WTC11 (cell line): ENCODE results near the gene PPP1R12A. TPM values are rescaled to one million over a fixed set of nuclear protein-coding genes. Genes with fewer than 3 reads are reported as not detected.

ENCODE experiments used
- ATAC-seq: fragments of 200-7000 bp; cut with Tn5 transposase; 2 replicates; pipeline ENCODE4 v1.10.0; 2021; ENCODE audit warnings: mild to moderate bottlenecking, moderate library complexity
- Bru-seq: library from RNA; stranded (reverse); fragments of 400-500 nt; gene quantifications from one replicate; lab custom pipeline; 2021; lab: Mats Ljungman, UMichigan
- CTCF ChIA-PET: fragments of 300-600 bp; sonication (Branson Sonifier 250); formaldehyde crosslinking; loops from one replicate; lab custom pipeline; 2021; ENCODE audit warnings: antibody characterized with exemption; lab: Charles Lee
- POLR2A ChIA-PET: fragments of 350-600 bp; sonication (Branson Sonifier 250); formaldehyde crosslinking; loops from one replicate; lab custom pipeline; 2021; ENCODE audit warnings: antibody characterized with exemption; lab: Charles Lee
- DNase-seq: peaks from one replicate; pipeline ENCODE4 v3.0.0; 2021; ENCODE audit warnings: low spot score
- H3K27ac Mint-ChIP-seq: 2 replicates; pipeline ENCODE4 v1.8.0; 2021; ENCODE audit warnings: mixed read lengths
- H3K27me3 Mint-ChIP-seq: 2 replicates; pipeline ENCODE4 v1.8.0; 2021; ENCODE audit warnings: low read depth, mild to moderate bottlenecking, moderate library complexity, mixed read lengths
- H3K36me3 Mint-ChIP-seq: 2 replicates; pipeline ENCODE4 v1.8.0; 2021; ENCODE audit warnings: mixed read lengths
- H3K4me1 Mint-ChIP-seq: 2 replicates; pipeline ENCODE4 v1.8.0; 2022; ENCODE audit warnings: mixed read lengths
- H3K4me3 Mint-ChIP-seq: 2 replicates; pipeline ENCODE4 v1.8.0; 2021; ENCODE audit warnings: mild to moderate bottlenecking, moderate library complexity, mixed read lengths
- H3K9me3 Mint-ChIP-seq: 2 replicates; pipeline ENCODE4 v1.8.0; 2021; ENCODE audit warnings: mixed read lengths
- ATF1 ChIP-seq: sonication (generic); formaldehyde crosslinking; IDR thresholded peaks from 2 replicates; pipeline ENCODE4 v1.8.1; 2023; ENCODE audit warnings: mild to moderate bottlenecking, moderate library complexity, missing genetic modification reagents
- ATF6 ChIP-seq: sonication (generic); formaldehyde crosslinking; IDR thresholded peaks from 2 replicates; pipeline ENCODE4 v1.8.1; 2023; ENCODE audit warnings: mild to moderate bottlenecking, missing genetic modification reagents
- CREM ChIP-seq: sonication (generic); formaldehyde crosslinking; IDR thresholded peaks from 2 replicates; pipeline ENCODE4 v1.8.1; 2022; ENCODE audit warnings: mild to moderate bottlenecking, missing genetic modification reagents, moderate library complexity
- E2F4 ChIP-seq: sonication (generic); formaldehyde crosslinking; IDR thresholded peaks from 2 replicates; pipeline ENCODE4 v1.8.1; 2022; ENCODE audit warnings: low read depth, mild to moderate bottlenecking, moderate library complexity, missing genetic modification reagents, borderline replicate concordance
- E2F5 ChIP-seq: sonication (generic); formaldehyde crosslinking; IDR thresholded peaks from 2 replicates; pipeline ENCODE4 v1.8.1; 2022; ENCODE audit warnings: mild to moderate bottlenecking, moderate library complexity, missing genetic modification reagents
- ESRRA ChIP-seq: sonication (generic); formaldehyde crosslinking; IDR thresholded peaks from 2 replicates; pipeline ENCODE4 v1.8.1; 2022; ENCODE audit warnings: mild to moderate bottlenecking, missing genetic modification reagents, borderline replicate concordance
- FOXK1 ChIP-seq: sonication (generic); formaldehyde crosslinking; IDR thresholded peaks from 2 replicates; pipeline ENCODE4 v1.8.0; 2022; ENCODE audit warnings: mild to moderate bottlenecking, moderate library complexity, missing genetic modification reagents
- FOXP1 ChIP-seq: sonication (generic); formaldehyde crosslinking; IDR thresholded peaks from 2 replicates; pipeline ENCODE4 v1.8.0; 2022; ENCODE audit warnings: missing genetic modification reagents, mild to moderate bottlenecking, moderate library complexity, borderline replicate concordance
- GABPB1 ChIP-seq: sonication (generic); formaldehyde crosslinking; IDR thresholded peaks from 2 replicates; pipeline ENCODE4 v1.8.1; 2023; ENCODE audit warnings: mild to moderate bottlenecking, missing genetic modification reagents
- JAZF1 ChIP-seq: fragments of 250-450 bp; sonication (Bioruptor Pico); IDR thresholded peaks from 2 replicates; pipeline ENCODE4 v1.9.0; 2021; ENCODE audit warnings: moderate library complexity, mild to moderate bottlenecking, inconsistent platforms
- JUN ChIP-seq: sonication (generic); formaldehyde crosslinking; IDR thresholded peaks from 2 replicates; pipeline ENCODE4 v1.8.0; 2023; ENCODE audit warnings: mild to moderate bottlenecking, missing genetic modification reagents
- MYBL2 ChIP-seq: sonication (generic); formaldehyde crosslinking; IDR thresholded peaks from 2 replicates; pipeline ENCODE4 v1.8.1; 2023; ENCODE audit warnings: mild to moderate bottlenecking, moderate library complexity, missing genetic modification reagents
- NR1H2 ChIP-seq: sonication (generic); formaldehyde crosslinking; IDR thresholded peaks from 2 replicates; pipeline ENCODE4 v1.9.0; 2021; ENCODE audit warnings: mild to moderate bottlenecking, moderate library complexity, missing genetic modification reagents
- SP1 ChIP-seq: sonication (generic); formaldehyde crosslinking; conservative IDR thresholded peaks from 2 replicates; pipeline ENCODE4 v1.8.1; 2022; ENCODE audit warnings: missing genetic modification reagents
- TEAD1 ChIP-seq: sonication (generic); formaldehyde crosslinking; IDR thresholded peaks from 2 replicates; pipeline ENCODE4 v1.8.0; 2022; ENCODE audit warnings: mild to moderate bottlenecking, missing genetic modification reagents
- TP53 ChIP-seq: sonication (generic); formaldehyde crosslinking; IDR thresholded peaks from 2 replicates; pipeline ENCODE4 v1.8.1; 2023; ENCODE audit warnings: mild to moderate bottlenecking, missing genetic modification reagents
- USF1 ChIP-seq: sonication (generic); formaldehyde crosslinking; IDR thresholded peaks from 2 replicates; pipeline ENCODE4 v1.8.0; 2022; ENCODE audit warnings: mild to moderate bottlenecking, missing genetic modification reagents
- ZNF416 ChIP-seq: fragments of 250-450 bp; sonication (Bioruptor Pico); IDR thresholded peaks from 2 replicates; pipeline ENCODE4 v1.9.0; 2021; ENCODE audit warnings: mild to moderate bottlenecking, inconsistent platforms
- ZNF512 ChIP-seq: sonication (generic); formaldehyde crosslinking; IDR thresholded peaks from 2 replicates; pipeline ENCODE4 v1.8.1; 2022; ENCODE audit warnings: missing genetic modification reagents, borderline replicate concordance
- ZNF671 ChIP-seq: fragments of 250-450 bp; sonication (Bioruptor Pico); IDR thresholded peaks from 2 replicates; pipeline ENCODE4 v1.8.0; 2021; ENCODE audit warnings: mild to moderate bottlenecking
- long read RNA-seq, 3 experiments: library from RNA in 1 of 3; library from capped mRNA in 1 of 3; library from polyadenylated mRNA in 1 of 3; unstranded in 2 of 3; stranded (forward) in 1 of 3; transcript quantifications; one replicate each; pipeline ENCODE4 v2.0.0, GENCODE V29; 2021
- total RNA-seq: library from RNA; stranded (reverse); gene quantifications from 3 replicates; pipeline ENCODE4 v1.2.3, GENCODE V29; 2021
- TF ChIP-seq, protein P1 (sequence below): fragments of 250-450 bp; sonication (Bioruptor Pico); IDR thresholded peaks from 2 replicates; pipeline ENCODE4 v1.9.0; 2021; ENCODE audit warnings: mild to moderate bottlenecking
- TF ChIP-seq, protein P2 (sequence below): fragments of 250-450 bp; sonication (Bioruptor Pico); IDR thresholded peaks from 2 replicates; pipeline ENCODE4 v1.9.0; 2021; ENCODE audit warnings: mild to moderate bottlenecking, borderline replicate concordance
- TF ChIP-seq, protein P3 (sequence below): sonication (generic); formaldehyde crosslinking; IDR thresholded peaks from 2 replicates; pipeline ENCODE4 v1.8.1; 2023; ENCODE audit warnings: mild to moderate bottlenecking, moderate library complexity, missing genetic modification reagents

The PPP1R12A gene
- 74.2 to 83.8 TPM (median 77.0 TPM) in 3 replicates for total RNA-seq
- Bru-seq, nascent RNA = percentile 89 among the genes with signal in this experiment
- long read RNA-seq, experiment 1, full-length matches to known transcripts = 6 of 60 reads
- long read RNA-seq, experiment 1, partial matches to known transcripts = 19 of 60 reads
- long read RNA-seq, experiment 1, other reads (novel, unspliced or antisense) = 35 of 60 reads
- long read RNA-seq, experiment 2, partial matches to known transcripts = 14 of 53 reads
- long read RNA-seq, experiment 2, other reads (novel, unspliced or antisense) = 37 of 53 reads
- long read RNA-seq, experiment 3, partial matches to known transcripts = 28 of 32 reads
- long read RNA-seq, experiment 3, other reads (novel, unspliced or antisense) = 4 of 32 reads

- Mint-ChIP-seq H3K36me3 (no peaks in the 10 kb centered on the region), H3K9me3 (no peaks in the 10 kb centered on the region), H3K27ac (peak within 1 kb of the TSS; percentile 97), H3K4me1 (peaks cover 28% of the 10 kb centered on the region), H3K27me3 (no peaks in the 10 kb centered on the region), H3K4me3 (peak within 1 kb of the TSS; percentile 92)
- ChIA-PET POLR2A (interaction anchor here (0.5 to 2.3 kb wide), 4 partner anchors 30 to 423 kb away, joined by 3 to 9 read pairs (median 4); no protein-coding TSS in a partner anchor), CTCF (interaction anchor here (1.5 kb wide), 1 partner anchor 48 kb away, joined by 3 read pairs; no protein-coding TSS in a partner anchor)
- peak; percentile 97 for DNase-seq
- ATAC-seq = peak; percentile 91
- TF ChIP-seq ZNF671 (CRISPR knock-in tag) (no peak), FOXK1 (CRISPR knock-in tag) (0 out of 2 replicates have a peak, but pooled peaks have one; percentile 32), GABPB1 (CRISPR knock-in tag) (no peak; the same call in 1 of the 2 replicates), TEAD1 (CRISPR knock-in tag) (peak; percentile 65; the same call in 1 of the 2 replicates), ATF1 (CRISPR knock-in tag) (no peak), JUN (CRISPR knock-in tag) (no peak), FOXP1 (CRISPR knock-in tag) (peak; percentile 49; the same call in 1 of the 2 replicates), NR1H2 (CRISPR knock-in tag) (no peak), E2F4 (no peak; the same call in 1 of the 2 replicates), ATF6 (CRISPR knock-in tag) (no peak), USF1 (CRISPR knock-in tag) (no peak), E2F5 (CRISPR knock-in tag) (peak; percentile 93), ZNF416 (CRISPR knock-in tag) (no peak), TP53 (CRISPR knock-in tag) (peak; percentile 67; the same call in 1 of the 2 replicates), SP1 (CRISPR knock-in tag) (no peak; the same call in 1 of the 2 replicates), ESRRA (CRISPR knock-in tag) (no peak), CREM (no peak), MYBL2 (CRISPR knock-in tag) (peak; percentile 59; the same call in 1 of the 2 replicates), JAZF1 (no peak), ZNF512 (no peak)
- TF ChIP-seq, protein P1, sequence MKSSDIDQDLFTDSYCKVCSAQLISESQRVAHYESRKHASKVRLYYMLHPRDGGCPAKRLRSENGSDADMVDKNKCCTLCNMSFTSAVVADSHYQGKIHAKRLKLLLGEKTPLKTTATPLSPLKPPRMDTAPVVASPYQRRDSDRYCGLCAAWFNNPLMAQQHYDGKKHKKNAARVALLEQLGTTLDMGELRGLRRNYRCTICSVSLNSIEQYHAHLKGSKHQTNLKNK (CRISPR knock-in tag) = no peak
- TF ChIP-seq, protein P2, sequence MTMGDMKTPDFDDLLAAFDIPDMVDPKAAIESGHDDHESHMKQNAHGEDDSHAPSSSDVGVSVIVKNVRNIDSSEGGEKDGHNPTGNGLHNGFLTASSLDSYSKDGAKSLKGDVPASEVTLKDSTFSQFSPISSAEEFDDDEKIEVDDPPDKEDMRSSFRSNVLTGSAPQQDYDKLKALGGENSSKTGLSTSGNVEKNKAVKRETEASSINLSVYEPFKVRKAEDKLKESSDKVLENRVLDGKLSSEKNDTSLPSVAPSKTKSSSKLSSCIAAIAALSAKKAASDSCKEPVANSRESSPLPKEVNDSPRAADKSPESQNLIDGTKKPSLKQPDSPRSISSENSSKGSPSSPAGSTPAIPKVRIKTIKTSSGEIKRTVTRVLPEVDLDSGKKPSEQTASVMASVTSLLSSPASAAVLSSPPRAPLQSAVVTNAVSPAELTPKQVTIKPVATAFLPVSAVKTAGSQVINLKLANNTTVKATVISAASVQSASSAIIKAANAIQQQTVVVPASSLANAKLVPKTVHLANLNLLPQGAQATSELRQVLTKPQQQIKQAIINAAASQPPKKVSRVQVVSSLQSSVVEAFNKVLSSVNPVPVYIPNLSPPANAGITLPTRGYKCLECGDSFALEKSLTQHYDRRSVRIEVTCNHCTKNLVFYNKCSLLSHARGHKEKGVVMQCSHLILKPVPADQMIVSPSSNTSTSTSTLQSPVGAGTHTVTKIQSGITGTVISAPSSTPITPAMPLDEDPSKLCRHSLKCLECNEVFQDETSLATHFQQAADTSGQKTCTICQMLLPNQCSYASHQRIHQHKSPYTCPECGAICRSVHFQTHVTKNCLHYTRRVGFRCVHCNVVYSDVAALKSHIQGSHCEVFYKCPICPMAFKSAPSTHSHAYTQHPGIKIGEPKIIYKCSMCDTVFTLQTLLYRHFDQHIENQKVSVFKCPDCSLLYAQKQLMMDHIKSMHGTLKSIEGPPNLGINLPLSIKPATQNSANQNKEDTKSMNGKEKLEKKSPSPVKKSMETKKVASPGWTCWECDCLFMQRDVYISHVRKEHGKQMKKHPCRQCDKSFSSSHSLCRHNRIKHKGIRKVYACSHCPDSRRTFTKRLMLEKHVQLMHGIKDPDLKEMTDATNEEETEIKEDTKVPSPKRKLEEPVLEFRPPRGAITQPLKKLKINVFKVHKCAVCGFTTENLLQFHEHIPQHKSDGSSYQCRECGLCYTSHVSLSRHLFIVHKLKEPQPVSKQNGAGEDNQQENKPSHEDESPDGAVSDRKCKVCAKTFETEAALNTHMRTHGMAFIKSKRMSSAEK (CRISPR knock-in tag) = no peak
- TF ChIP-seq, protein P3, sequence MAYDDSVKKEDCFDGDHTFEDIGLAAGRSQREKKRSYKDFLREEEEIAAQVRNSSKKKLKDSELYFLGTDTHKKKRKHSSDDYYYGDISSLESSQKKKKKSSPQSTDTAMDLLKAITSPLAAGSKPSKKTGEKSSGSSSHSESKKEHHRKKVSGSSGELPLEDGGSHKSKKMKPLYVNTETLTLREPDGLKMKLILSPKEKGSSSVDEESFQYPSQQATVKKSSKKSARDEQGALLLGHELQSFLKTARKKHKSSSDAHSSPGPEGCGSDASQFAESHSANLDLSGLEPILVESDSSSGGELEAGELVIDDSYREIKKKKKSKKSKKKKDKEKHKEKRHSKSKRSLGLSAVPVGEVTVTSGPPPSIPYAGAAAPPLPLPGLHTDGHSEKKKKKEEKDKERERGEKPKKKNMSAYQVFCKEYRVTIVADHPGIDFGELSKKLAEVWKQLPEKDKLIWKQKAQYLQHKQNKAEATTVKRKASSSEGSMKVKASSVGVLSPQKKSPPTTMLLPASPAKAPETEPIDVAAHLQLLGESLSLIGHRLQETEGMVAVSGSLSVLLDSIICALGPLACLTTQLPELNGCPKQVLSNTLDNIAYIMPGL = peak; percentile 71
Measured at GRCh38 chr12:79935021-79935623, at the start of gene PPP1R12A. PPP1R12A (minus strand) TSS chr12:79935097; CDS start chr12:79934931, 166 bp downstream.
